CD4-positive, alpha-beta T cell treated with Interleukin-17A for 4 hours (primary cell): ENCODE results near the gene CT45A9.
"Not testable (repeated sequence)": the region's sequence is repeated elsewhere in the genome, so short reads cannot be mapped to it uniquely, and the experiment has no call there.

Experiments used
- DNase-seq: peaks from one replicate; pipeline ENCODE4 v3.0.0-alpha.2; 2020; ENCODE audit warnings: mixed read lengths

CT45A9 gene, protein sequence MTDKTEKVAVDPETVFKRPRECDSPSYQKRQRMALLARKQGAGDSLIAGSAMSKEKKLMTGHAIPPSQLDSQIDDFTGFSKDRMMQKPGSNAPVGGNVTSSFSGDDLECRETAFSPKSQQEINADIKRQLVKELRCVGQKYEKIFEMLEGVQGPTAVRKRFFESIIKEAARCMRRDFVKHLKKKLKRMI

DNA sequence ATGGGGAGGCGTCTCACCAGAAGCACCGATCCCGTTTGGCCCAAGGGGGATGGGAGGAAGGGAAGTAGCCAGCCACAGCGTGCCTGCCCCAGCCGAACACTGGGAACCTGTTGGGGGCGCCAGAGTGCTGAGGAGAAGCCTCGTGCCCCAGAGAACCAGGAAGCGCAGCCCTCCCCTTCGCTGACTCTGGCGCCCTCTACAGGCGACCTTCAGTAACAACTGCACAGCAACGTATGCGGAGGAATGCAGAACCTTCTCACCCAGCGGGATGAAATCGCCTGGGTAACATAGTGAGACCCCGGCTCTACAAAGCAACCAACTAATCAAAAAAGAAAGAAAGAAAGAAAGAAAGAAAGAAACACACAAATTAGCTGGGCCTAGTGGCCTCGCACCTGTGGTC is at the start of gene CT45A9:
Gene CT45A9 (minus strand): TSS at position 101 of the 400 bp plus-strand sequence. CDS start 3,751 bp downstream, outside the sequence.
- DNase-seq = not testable (repeated sequence)

DNA sequence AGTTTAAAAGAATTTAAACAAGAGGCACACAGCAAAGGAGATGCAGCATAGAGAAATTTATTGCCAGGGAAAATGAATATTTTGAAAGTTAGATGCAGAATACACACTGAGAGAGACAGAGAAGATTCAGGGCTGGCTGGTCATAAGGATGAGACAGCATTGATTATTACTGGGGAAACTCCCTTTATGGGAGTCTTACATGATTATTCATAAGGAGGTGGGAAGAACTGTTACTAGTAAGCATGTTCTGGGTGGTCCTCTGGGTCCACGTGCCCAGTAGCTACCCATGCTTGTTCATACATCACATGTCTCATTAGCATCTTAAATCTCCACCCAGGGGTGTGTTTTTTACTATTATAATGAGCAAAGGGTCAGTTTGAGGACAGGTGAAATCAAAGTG is 48.9 kb upstream of the CT45A9 start:
- DNase-seq = not testable (repeated sequence)

DNA sequence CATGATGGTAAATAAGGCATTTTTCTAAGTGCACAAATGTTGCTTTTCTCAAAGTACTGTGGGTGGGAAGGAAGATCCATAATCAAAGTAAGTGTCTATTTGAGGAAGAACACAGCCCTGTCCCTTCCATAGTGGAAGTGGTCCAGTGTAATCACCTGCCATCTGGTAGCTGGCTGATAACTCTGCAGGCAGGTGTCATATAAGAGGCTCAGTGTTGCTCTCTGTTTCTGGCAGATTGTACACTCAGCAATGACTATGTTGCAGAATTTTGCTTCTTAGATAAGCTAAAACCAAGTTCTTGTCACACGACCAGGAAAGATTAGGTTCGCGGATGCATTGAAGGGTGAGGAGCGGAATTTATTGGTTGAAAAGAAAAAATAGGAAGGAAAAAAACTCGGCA is 42.8 kb upstream of the CT45A9 start:
- DNase-seq = no peak

DNA sequence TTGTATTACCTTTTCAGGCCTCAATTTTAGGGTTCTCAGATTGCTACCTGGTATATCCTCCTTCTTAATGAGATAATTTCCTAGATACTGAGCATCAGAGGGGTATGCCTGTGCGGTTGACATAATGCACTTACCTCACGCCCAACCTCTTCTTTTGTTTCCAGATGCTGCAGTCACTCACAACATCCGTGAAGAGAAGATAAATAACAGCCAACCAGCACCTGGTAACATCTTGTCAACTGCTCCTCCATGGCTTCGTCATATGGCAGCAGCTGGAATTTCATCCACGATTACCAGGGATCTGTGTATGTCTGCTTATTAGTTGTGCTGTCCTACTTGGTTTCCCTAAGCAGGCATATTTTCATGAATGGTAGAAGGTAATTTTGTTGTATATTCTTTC is 38.6 kb upstream of the CT45A9 start:
- DNase-seq = no peak

DNA sequence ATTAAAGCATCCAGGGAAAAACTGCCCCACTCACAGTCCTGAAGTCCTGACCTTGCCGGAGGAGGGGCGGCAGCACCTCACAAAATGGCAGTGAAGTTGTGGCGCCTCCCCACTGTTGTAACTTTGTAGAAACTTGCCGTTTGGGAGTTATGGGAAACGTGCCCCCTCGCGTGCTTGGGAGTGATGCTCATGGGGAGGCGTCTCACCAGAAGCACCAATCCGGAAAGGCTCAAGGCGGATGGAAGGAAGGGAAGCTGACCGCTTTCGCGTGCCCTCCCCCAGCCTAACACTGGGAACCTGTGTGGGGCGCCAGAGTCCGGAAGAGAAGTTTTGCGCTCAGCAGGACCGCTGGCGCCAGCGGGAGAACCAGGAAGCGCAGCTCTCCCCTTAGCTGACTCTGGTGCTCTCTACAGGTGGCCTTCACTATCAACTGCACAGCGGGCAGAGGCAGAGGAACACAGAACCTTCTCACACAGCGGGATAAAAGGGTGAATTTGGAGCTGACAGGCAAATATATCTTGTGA is 21.7 kb upstream of the CT45A9 start, which contains the start of the genes CT45A10 and SAGE1:
Gene CT45A10 (minus strand): TSS at position 151 of the 524 bp plus-strand sequence. CDS start 8,100 bp downstream, outside the sequence.
Gene SAGE1 (plus strand): TSS at position 423 of the 524 bp plus-strand sequence. CDS start 2,527 bp downstream, outside the sequence.
- DNase-seq = no peak

DNA sequence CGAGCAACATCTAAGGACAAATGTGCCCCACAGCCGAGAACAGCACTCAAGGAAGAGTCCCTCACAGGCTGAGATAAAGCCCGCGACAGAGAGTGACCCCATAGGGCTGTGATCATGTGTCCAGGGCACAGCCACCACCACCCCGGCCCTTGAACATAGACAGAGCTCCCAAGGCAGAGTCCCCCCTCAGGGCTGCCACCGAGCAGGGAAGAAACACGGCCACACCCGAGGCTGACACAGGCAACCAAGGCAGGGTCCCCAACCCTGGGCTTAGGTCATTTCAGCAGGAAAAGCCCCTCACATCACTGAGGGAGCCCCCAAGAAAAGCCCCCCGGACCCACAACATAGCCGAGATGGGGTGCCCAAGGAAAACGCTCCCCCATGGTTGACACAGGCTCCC is 21.2 kb upstream of the CT45A9 start:
- DNase-seq = no peak

DNA sequence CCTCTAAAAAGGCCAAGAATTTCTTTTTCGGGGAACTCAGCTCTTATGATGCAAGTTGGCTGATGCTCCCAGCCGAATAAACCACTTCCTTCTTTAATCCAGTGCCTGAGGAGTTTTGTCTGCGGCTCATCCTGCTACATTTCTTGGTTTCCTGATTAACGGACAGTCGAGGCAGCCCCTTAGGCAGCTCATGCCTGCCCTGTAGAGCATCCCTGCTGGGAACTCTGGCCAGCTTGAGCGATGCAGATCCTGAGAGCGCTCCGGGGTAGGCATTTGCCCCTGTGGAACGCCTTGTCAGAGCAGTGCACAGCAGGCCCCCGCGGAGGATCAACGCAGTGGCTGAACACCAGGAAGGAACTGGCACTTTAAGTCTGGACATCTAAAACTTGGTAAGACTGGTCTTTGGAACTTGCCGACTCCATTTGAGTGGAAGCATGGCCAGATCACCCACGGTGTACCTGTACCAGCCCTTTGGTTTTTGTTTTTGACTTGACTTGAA is 18.5 kb upstream of the CT45A9 start:
- DNase-seq = no peak

DNA sequence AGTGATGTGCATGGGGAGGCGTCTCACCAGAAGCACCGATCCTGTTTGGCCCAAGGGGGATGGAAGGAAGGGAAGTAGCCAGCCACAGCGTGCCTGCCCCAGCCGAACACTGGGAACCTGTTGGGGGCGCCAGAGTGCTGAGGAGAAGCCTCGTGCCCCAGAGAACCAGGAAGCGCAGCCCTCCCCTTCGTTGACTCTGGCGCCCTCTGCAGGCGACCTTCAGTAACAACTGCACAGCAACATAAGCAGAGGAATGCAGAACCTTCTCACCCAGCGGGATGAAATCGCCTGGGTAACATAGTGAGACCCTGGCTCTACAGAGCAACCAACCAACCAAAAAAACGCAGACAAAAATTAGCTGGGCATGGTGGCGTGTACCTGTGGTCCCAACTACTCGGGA is 17.4 kb upstream of the CT45A9 start:
- DNase-seq = peak; percentile 25

DNA sequence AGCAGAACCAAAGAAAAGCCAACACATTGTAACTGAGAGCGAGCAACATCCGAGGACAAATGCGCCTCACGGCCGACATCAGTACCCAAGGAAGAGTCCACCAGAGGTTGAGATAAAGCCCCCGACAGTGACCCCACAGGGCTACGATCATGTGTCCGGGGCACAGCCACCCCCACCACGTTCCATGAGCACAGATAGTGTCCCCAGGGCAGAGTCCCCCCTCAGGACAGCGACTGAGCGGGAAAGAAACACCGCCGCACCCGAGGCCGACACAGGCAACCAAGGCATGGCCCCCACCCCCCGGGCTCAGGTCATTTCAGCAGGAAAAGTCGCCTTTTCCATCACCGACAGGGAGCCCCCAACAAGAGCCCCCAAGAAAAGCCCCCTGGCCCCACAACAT is 16.6 kb upstream of the CT45A9 start:
- DNase-seq = not testable (repeated sequence)

DNA sequence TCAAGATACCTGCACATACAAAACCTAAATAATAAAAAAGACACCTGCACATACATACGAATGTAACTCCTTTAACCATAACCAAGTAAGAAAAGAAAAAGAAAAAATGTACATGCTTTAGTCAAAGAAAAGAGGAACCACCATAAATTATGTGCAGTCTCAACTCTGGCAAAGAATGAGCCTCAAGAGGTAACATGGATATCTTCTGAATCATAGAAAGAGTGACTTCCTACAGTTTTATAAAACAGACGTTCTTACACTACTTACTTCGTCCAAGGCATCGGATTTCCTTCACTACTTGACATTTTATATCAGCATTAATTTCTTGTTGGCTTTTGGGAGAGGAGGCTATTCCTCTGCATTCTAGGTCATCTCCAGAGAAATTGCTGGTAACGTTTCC is 11.1 kb upstream of the CT45A9 start:
- DNase-seq = not testable (repeated sequence)

DNA sequence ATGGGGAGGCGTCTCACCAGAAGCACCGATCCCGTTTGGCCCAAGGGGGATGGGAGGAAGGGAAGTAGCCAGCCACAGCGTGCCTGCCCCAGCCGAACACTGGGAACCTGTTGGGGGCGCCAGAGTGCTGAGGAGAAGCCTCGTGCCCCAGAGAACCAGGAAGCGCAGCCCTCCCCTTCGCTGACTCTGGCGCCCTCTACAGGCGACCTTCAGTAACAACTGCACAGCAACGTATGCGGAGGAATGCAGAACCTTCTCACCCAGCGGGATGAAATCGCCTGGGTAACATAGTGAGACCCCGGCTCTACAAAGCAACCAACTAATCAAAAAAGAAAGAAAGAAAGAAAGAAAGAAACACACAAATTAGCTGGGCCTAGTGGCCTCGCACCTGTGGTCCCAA is 17.2 kb downstream of the CT45A9 start, which contains the start of gene CT45A8:
Gene CT45A8 (minus strand): TSS at position 101 of the 400 bp plus-strand sequence. CDS start 3,755 bp downstream, outside the sequence.
- DNase-seq = not testable (repeated sequence)

DNA sequence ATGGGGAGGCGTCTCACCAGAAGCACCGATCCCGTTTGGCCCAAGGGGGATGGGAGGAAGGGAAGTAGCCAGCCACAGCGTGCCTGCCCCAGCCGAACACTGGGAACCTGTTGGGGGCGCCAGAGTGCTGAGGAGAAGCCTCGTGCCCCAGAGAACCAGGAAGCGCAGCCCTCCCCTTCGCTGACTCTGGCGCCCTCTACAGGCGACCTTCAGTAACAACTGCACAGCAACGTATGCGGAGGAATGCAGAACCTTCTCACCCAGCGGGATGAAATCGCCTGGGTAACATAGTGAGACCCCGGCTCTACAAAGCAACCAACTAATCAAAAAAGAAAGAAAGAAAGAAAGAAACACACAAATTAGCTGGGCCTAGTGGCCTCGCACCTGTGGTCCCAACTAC is 34.4 kb downstream of the CT45A9 start, which contains the start of gene CT45A7:
Gene CT45A7 (minus strand): TSS at position 101 of the 400 bp plus-strand sequence. CDS start 3,747 bp downstream, outside the sequence.
- DNase-seq = not testable (repeated sequence)

DNA sequence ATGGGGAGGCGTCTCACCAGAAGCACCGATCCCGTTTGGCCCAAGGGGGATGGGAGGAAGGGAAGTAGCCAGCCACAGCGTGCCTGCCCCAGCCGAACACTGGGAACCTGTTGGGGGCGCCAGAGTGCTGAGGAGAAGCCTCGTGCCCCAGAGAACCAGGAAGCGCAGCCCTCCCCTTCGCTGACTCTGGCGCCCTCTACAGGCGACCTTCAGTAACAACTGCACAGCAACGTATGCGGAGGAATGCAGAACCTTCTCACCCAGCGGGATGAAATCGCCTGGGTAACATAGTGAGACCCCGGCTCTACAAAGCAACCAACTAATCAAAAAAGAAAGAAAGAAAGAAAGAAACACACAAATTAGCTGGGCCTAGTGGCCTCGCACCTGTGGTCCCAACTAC is 51.7 kb downstream of the CT45A9 start, which contains the start of gene CT45A2:
Gene CT45A2 (minus strand): TSS at position 101 of the 400 bp plus-strand sequence. CDS start 3,747 bp downstream, outside the sequence.
- not testable (repeated sequence) for DNase-seq
